Activated naive CD8-positive, alpha-beta T cell (primary cell): ENCODE data around the gene DCANP1.
A peak's percentile ranks its signal among the peaks of the same experiment; 100 is the strongest.

ENCODE experiments used
- H3K27ac Mint-ChIP-seq: one replicate; pipeline ENCODE4 v1.8.0; 2021; ENCODE audit warnings: mixed read lengths
- H3K27me3 Mint-ChIP-seq: one replicate; pipeline ENCODE4 v1.8.0; 2021; ENCODE audit warnings: mixed read lengths
- H3K36me3 Mint-ChIP-seq: one replicate; pipeline ENCODE4 v1.8.0; 2021; ENCODE audit warnings: mixed read lengths
- H3K4me1 Mint-ChIP-seq: one replicate; pipeline ENCODE4 v1.8.0; 2021; ENCODE audit warnings: low read depth, mixed read lengths
- H3K4me3 Mint-ChIP-seq: one replicate; pipeline ENCODE4 v1.8.0; 2021; ENCODE audit warnings: mild to moderate bottlenecking, mixed read lengths
- H3K9me3 Mint-ChIP-seq: one replicate; pipeline ENCODE4 v1.8.0; 2021; ENCODE audit warnings: low read depth, mixed read lengths

DCANP1 gene

DNA sequence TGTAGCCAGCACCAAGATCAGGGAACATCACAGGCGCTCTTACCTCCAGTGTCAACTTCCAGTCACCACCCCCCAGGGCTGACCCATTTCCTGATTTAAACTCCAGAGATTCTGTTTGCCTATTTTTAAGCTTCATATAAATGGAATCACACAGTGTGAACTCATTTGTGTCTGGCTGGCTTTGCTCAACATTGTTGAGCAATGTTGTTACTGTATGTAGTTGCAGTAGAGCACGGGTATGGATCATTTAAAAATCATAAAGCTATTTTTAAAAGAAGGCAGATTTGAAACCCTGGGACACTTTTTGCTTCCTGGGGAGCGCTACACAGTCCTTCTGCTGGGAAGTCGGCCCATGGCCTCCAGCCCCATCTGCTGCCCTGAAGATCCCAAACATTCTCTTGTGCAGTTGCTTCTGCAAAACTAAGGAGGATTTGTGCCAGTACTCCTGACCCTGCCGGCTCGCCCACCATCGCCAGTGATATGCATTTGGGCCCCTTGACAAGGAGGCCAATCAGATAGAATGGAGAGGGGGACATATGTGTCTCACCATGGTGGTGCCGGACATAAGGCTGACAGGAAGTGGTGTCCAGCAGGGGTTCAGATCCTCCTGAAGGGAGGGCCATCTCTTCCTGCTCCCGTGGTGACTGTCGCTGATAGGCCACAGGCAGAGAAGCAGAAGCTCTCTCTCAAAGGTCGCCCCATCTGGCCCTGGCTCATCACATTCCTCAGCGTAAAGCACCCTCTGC, 13.3 kb downstream of the DCANP1 start:
- no peaks in the 10 kb centered on the region for H3K4me1 Mint-ChIP-seq
- H3K27ac Mint-ChIP-seq: no peak overlapping the region
- no peaks in the 10 kb centered on the region for H3K9me3 Mint-ChIP-seq
- H3K36me3 Mint-ChIP-seq: no peaks in the 10 kb centered on the region
- no peak overlapping the region for H3K4me3 Mint-ChIP-seq
- H3K27me3 Mint-ChIP-seq: peaks cover 4% of the 10 kb centered on the region

- H3K4me1 Mint-ChIP-seq: no peaks in the 10 kb centered on the region
- no peaks in the 10 kb centered on the region for H3K9me3 Mint-ChIP-seq
- no peak overlapping the region for H3K27ac Mint-ChIP-seq
- peaks cover 4% of the 10 kb centered on the region for H3K27me3 Mint-ChIP-seq
- H3K4me3 Mint-ChIP-seq: no peak overlapping the region
- no peaks in the 10 kb centered on the region for H3K36me3 Mint-ChIP-seq
These were observed 15.0 kb downstream of the DCANP1 start for GRCh38 chr5:135432113-135432512.

- Mint-ChIP-seq H3K27me3 (no peaks in the 10 kb centered on the region), H3K27ac (no peak overlapping the region), H3K4me1 (peaks cover 3% of the 10 kb centered on the region), H3K9me3 (no peaks in the 10 kb centered on the region), H3K36me3 (no peaks in the 10 kb centered on the region), H3K4me3 (no peak overlapping the region)
These were observed 17.1 kb downstream of the DCANP1 start for GRCh38 chr5:135430135-135430437.

- no peaks in the 10 kb centered on the region for H3K27me3 Mint-ChIP-seq
- H3K9me3 Mint-ChIP-seq: no peaks in the 10 kb centered on the region
- H3K36me3 Mint-ChIP-seq: no peaks in the 10 kb centered on the region
- no peak overlapping the region for H3K4me3 Mint-ChIP-seq
- no peak overlapping the region for H3K27ac Mint-ChIP-seq
- peaks cover 3% of the 10 kb centered on the region for H3K4me1 Mint-ChIP-seq
These were observed 17.6 kb downstream of the DCANP1 start for GRCh38 chr5:135429301-135430134.

- Mint-ChIP-seq H3K4me1 (peaks cover 3% of the 10 kb centered on the region), H3K36me3 (no peaks in the 10 kb centered on the region), H3K9me3 (no peaks in the 10 kb centered on the region), H3K27me3 (peaks cover 3% of the 10 kb centered on the region), H3K27ac (no peak overlapping the region), H3K4me3 (no peak overlapping the region)
These were observed 18.6 kb downstream of the DCANP1 start for GRCh38 chr5:135428586-135428985.

DNA sequence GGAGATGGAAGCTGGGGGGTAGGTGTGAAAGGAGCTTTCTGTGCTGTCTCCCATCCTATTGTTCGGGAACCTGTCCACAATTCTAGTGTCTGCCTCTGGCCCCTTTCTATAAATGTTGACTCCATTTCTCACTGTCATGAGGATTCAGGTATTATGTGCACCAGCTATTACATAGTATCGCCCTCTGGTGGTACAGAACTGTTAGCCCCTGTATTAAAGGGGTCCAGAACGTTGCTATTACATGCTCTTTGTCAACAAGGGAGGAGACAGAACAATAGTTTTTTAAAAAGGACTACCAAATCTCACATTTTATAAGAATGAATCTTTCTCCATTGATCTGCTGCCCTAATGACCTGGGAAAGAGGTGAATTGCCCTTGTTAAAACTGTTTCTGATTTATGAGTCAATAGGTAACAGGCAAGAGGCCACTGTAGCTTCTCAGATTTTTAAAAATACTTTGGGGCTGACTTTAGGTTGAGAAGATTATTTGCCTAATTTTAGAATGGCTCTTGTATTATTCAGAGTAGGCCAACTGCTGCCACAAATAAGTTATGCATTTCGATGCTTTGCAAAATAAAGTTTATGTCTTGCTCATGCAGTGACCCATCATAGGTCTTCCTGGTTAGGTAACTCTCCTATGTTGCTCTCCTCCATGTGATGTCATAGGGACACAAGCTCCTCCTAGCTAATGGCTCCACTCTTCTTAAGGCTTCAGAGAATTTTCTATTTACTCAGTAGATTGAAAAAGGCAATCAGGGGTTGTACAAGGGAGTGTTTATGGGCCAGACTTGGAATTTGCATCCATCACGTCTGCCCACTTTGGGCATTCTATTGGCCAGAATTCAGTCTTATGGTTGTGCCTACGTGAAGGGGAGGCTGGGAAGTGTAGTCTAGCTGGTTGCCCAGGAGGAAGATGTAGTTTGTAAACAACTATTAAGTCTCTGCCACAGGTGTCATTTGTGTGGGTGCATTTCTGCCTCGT, 20.8 kb downstream of the DCANP1 start:
- H3K27me3 Mint-ChIP-seq: peaks cover 11% of the 10 kb centered on the region

DNA sequence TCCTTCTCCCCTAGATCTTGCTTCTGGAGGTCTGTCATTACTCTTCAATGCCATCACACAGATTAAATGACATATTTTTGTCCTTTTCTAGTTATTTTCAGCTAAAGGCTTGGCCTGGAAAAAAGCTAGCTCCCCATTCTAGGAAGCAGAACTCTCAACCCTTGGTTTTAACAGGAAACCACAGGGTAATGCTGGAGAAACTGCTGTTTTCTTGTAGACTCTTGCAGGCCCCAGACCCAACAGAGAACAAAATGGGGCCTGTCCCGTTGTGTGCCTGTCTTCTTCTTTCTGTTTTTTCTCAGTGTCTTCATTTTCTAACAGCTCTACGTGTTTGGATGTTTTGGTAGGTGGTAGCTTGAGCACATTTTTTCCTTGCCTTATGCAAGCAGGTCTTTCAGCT, 21.5 kb downstream of the DCANP1 start:
- no peaks in the 10 kb centered on the region for H3K9me3 Mint-ChIP-seq
- peaks cover 15% of the 10 kb centered on the region for H3K27me3 Mint-ChIP-seq
- H3K36me3 Mint-ChIP-seq: peaks cover 3% of the 10 kb centered on the region
- H3K4me3 Mint-ChIP-seq: no peak overlapping the region
- no peak overlapping the region for H3K27ac Mint-ChIP-seq
- H3K4me1 Mint-ChIP-seq: peaks cover 3% of the 10 kb centered on the region

More for the DNA sequence above, 20.8 kb downstream of the DCANP1 start:
- Mint-ChIP-seq H3K27ac (no peak overlapping the region), H3K4me3 (no peak overlapping the region), H3K9me3 (no peaks in the 10 kb centered on the region), H3K36me3 (peaks cover 3% of the 10 kb centered on the region), H3K4me1 (peaks cover 3% of the 10 kb centered on the region)

- Mint-ChIP-seq H3K4me1 (peaks cover 3% of the 10 kb centered on the region), H3K27ac (no peak overlapping the region), H3K4me3 (no peak overlapping the region), H3K36me3 (peaks cover 6% of the 10 kb centered on the region), H3K27me3 (peaks cover 18% of the 10 kb centered on the region), H3K9me3 (peaks cover 6% of the 10 kb centered on the region)
These were observed 23.3 kb downstream of the DCANP1 start for GRCh38 chr5:135423846-135424168.

DNA sequence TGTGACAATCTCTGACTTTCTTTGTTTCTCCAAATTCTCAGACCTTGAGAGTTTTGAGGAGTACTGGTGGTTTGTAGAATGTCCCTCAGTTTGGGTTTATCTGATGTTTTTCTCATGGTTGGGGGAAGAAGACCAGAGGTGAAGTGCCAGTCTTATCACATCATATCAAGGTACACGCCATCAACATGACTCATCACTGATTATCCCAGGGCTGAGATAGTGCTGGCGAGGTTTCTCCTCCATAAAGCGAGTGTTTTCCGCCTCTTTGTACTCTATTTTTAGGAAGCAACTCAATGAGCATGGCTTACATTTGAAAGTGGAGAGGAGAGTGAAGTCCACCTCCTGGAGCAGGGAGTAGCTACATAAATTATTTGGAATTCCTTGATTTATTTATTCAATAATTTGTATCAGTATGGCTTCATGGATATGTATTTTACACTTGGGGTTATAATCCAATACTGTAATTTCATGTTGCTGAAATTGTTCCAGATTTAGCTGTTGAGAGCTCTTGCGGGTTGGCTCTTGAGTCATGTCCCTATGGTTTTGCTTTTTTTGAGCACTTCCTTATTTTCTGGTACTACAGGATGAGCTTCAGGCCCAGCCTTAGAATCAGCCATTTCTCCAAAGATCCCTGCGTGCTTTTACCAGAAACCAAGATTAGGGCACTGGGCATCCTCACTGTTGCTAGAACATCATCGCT, 23.9 kb downstream of the DCANP1 start:
- H3K9me3 Mint-ChIP-seq: peaks cover 6% of the 10 kb centered on the region
- peaks cover 6% of the 10 kb centered on the region for H3K36me3 Mint-ChIP-seq
- H3K27me3 Mint-ChIP-seq: peaks cover 22% of the 10 kb centered on the region
- H3K27ac Mint-ChIP-seq: no peak overlapping the region
- H3K4me1 Mint-ChIP-seq: peaks cover 3% of the 10 kb centered on the region
- no peak overlapping the region for H3K4me3 Mint-ChIP-seq

GRCh38 chr5:135422419-135422818, 24.7 kb downstream of the DCANP1 start:
- Mint-ChIP-seq H3K9me3 (peaks cover 6% of the 10 kb centered on the region), H3K4me1 (peaks cover 3% of the 10 kb centered on the region), H3K27ac (no peak overlapping the region), H3K27me3 (peaks cover 24% of the 10 kb centered on the region), H3K4me3 (no peak overlapping the region), H3K36me3 (peaks cover 6% of the 10 kb centered on the region)

GRCh38 chr5:135417083-135417482, 30.1 kb downstream of the DCANP1 start:
- peaks cover 3% of the 10 kb centered on the region for H3K36me3 Mint-ChIP-seq
- peaks cover 18% of the 10 kb centered on the region for H3K27me3 Mint-ChIP-seq
- H3K4me1 Mint-ChIP-seq: no peaks in the 10 kb centered on the region
- H3K9me3 Mint-ChIP-seq: peaks cover 6% of the 10 kb centered on the region
- H3K27ac Mint-ChIP-seq: no peak overlapping the region
- no peak overlapping the region for H3K4me3 Mint-ChIP-seq

GRCh38 chr5:135405082-135405481, 42.1 kb downstream of the DCANP1 start:
- Mint-ChIP-seq H3K27me3 (peaks cover 3% of the 10 kb centered on the region), H3K27ac (no peak overlapping the region), H3K4me3 (no peak overlapping the region), H3K36me3 (peaks cover 3% of the 10 kb centered on the region), H3K9me3 (peaks cover 3% of the 10 kb centered on the region), H3K4me1 (peaks cover 5% of the 10 kb centered on the region)

- peaks cover 21% of the 10 kb centered on the region for H3K4me1 Mint-ChIP-seq
- peaks cover 7% of the 10 kb centered on the region for H3K36me3 Mint-ChIP-seq
- H3K27ac Mint-ChIP-seq: no peak overlapping the region
- peaks cover 3% of the 10 kb centered on the region for H3K27me3 Mint-ChIP-seq
- no peak overlapping the region for H3K4me3 Mint-ChIP-seq
- H3K9me3 Mint-ChIP-seq: peaks cover 3% of the 10 kb centered on the region
These were observed 45.1 kb downstream of the DCANP1 start for GRCh38 chr5:135402031-135402430.

GRCh38 chr5:135400866-135401265, 46.3 kb downstream of the DCANP1 start:
- peak overlapping the region; percentile 92 for H3K4me3 Mint-ChIP-seq
- H3K4me1 Mint-ChIP-seq: peaks cover 32% of the 10 kb centered on the region
- peaks cover 3% of the 10 kb centered on the region for H3K27me3 Mint-ChIP-seq
- H3K9me3 Mint-ChIP-seq: peaks cover 3% of the 10 kb centered on the region
- H3K36me3 Mint-ChIP-seq: peaks cover 7% of the 10 kb centered on the region
- no peak overlapping the region for H3K27ac Mint-ChIP-seq
